ENCODE measurements around the gene SAMD8. TPM values are rescaled to one million over a fixed set of nuclear protein-coding genes. Genes with fewer than 3 reads are reported as not detected.

The SAMD8 gene
- total and polyA plus RNA-seq, 2 experiments from 2014 or later: 10.7 to 29.2 TPM

- Histone ChIP-seq H3K79me2 (peaks cover 67% of the 10 kb centered on the region), H3K4me1 (ENCODE audit: insufficient read depth) (peaks cover 21% of the 10 kb centered on the region), H3K27me3 (no peaks in the 10 kb centered on the region), H3K4me3 (no peak overlapping the region), H3K27ac (no peak overlapping the region), H3K4me2 (no peak overlapping the region), H2AFZ (no peak overlapping the region), H4K20me1 (ENCODE audit: insufficient read depth, poor library complexity, severe bottlenecking) (peaks cover 6% of the 10 kb centered on the region), H3K36me3 (replicated peaks; ENCODE audit: insufficient read depth, low read depth) (no peaks in the 10 kb centered on the region), H3K9me3 (ENCODE audit: low read depth) (no peaks in the 10 kb centered on the region), H3K9me2 (replicated peaks; ENCODE audit: insufficient read depth) (no peaks in the 10 kb centered on the region)
- TF ChIP-seq, protein P1, sequence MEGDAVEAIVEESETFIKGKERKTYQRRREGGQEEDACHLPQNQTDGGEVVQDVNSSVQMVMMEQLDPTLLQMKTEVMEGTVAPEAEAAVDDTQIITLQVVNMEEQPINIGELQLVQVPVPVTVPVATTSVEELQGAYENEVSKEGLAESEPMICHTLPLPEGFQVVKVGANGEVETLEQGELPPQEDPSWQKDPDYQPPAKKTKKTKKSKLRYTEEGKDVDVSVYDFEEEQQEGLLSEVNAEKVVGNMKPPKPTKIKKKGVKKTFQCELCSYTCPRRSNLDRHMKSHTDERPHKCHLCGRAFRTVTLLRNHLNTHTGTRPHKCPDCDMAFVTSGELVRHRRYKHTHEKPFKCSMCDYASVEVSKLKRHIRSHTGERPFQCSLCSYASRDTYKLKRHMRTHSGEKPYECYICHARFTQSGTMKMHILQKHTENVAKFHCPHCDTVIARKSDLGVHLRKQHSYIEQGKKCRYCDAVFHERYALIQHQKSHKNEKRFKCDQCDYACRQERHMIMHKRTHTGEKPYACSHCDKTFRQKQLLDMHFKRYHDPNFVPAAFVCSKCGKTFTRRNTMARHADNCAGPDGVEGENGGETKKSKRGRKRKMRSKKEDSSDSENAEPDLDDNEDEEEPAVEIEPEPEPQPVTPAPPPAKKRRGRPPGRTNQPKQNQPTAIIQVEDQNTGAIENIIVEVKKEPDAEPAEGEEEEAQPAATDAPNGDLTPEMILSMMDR (IDR thresholded peaks at IDR 0.05; ENCODE audit: poor library complexity): no peak
- TF ChIP-seq EZH2phosphoT487 (IDR thresholded peaks at IDR 0.05; ENCODE audit: low read depth, severe bottlenecking, unreplicated experiment): no peak
- TF ChIP-seq EZH2 (IDR thresholded peaks at IDR 0.05; ENCODE audit: borderline replicate concordance): no peak
- no peak for DNase-seq (ENCODE audit: low spot score)
- WGBS (ENCODE audit: low lambda C conversion rate, missing lambda C conversion rate): 93% methylated on average over 4 of the region's 4 CpGs
Observed at GRCh38 chr10:75140246-75140645, 28.8 kb downstream of the SAMD8 start.

GRCh38 chr10:75143353-75143752 is 31.9 kb downstream of the SAMD8 start:
- TF ChIP-seq, protein P1 (IDR thresholded peaks at IDR 0.05; ENCODE audit: poor library complexity): no peak
- TF ChIP-seq EZH2 (IDR thresholded peaks at IDR 0.05; ENCODE audit: borderline replicate concordance): no peak
- no peak for TF ChIP-seq EZH2phosphoT487 (IDR thresholded peaks at IDR 0.05; ENCODE audit: low read depth, severe bottlenecking, unreplicated experiment)
- Histone ChIP-seq H3K27me3 (no peaks in the 10 kb centered on the region), H3K9me3 (ENCODE audit: low read depth) (no peaks in the 10 kb centered on the region), H4K20me1 (ENCODE audit: insufficient read depth, poor library complexity, severe bottlenecking) (peaks cover 17% of the 10 kb centered on the region), H2AFZ (no peak overlapping the region), H3K9me2 (replicated peaks; ENCODE audit: insufficient read depth) (no peaks in the 10 kb centered on the region), H3K36me3 (replicated peaks; ENCODE audit: insufficient read depth, low read depth) (no peaks in the 10 kb centered on the region), H3K4me2 (no peak overlapping the region), H3K4me1 (ENCODE audit: insufficient read depth) (peaks cover 4% of the 10 kb centered on the region), H3K4me3 (no peak overlapping the region), H3K27ac (no peak overlapping the region), H3K79me2 (peaks cover 84% of the 10 kb centered on the region)
- no peak for DNase-seq (ENCODE audit: low spot score)
- WGBS (ENCODE audit: low lambda C conversion rate, missing lambda C conversion rate): 50% methylated on average over 1 of the region's 1 CpG

DNA sequence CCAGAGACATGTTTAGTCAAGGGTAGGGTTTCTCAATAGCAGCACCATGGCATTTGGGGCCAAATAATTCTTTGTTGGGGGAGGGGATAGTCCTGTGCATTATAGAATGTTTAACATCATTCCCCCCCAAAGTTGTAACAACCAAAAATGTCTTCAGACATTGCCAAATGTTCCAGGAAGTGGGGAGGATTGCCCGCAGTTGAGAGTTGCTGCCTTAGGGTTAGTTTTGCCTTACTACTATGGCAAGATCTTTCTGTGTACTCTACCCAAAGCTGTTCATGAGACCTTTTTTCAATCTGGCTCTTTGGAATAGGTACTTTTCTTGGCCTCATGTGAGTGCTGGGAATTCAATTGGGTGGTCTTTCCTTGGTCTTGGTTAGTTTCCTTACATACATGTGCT is 34.1 kb downstream of the SAMD8 start:
- DNase-seq (ENCODE audit: low spot score): no peak
- TF ChIP-seq, protein P1 (IDR thresholded peaks at IDR 0.05; ENCODE audit: poor library complexity): no peak
- TF ChIP-seq EZH2 (IDR thresholded peaks at IDR 0.05; ENCODE audit: borderline replicate concordance) (no peak), EZH2phosphoT487 (IDR thresholded peaks at IDR 0.05; ENCODE audit: low read depth, severe bottlenecking, unreplicated experiment) (no peak)
- Histone ChIP-seq H3K9me3 (ENCODE audit: low read depth) (no peaks in the 10 kb centered on the region), H3K36me3 (replicated peaks; ENCODE audit: insufficient read depth, low read depth) (no peaks in the 10 kb centered on the region), H2AFZ (no peak overlapping the region), H3K4me2 (no peak overlapping the region), H4K20me1 (ENCODE audit: insufficient read depth, poor library complexity, severe bottlenecking) (peaks cover 20% of the 10 kb centered on the region), H3K9me2 (replicated peaks; ENCODE audit: insufficient read depth) (no peaks in the 10 kb centered on the region), H3K79me2 (peaks cover 90% of the 10 kb centered on the region), H3K4me3 (no peak overlapping the region), H3K27me3 (no peaks in the 10 kb centered on the region), H3K27ac (no peak overlapping the region), H3K4me1 (ENCODE audit: insufficient read depth) (no peaks in the 10 kb centered on the region)
- WGBS (ENCODE audit: low lambda C conversion rate, missing lambda C conversion rate): 100% methylated on average over 1 of the region's 1 CpG

DNA sequence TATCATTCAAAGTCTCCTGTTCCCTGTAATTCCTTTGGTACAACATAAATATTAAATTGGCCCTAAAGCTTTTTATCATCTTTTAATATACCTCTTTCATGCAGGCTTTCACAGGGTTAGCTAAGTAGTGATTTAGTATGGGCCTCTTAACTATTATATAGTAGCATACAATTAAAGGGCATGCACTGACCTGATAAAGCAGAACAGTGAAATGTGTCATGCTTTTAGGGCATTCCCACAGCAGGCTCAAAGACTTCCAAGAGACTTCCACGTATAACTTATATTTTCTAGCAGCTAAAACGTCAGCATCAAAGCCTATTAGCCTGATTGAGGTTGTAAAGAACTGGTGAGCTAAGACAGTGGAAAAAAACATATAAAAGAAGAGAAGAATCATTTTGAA is 35.3 kb downstream of the SAMD8 start:
- Histone ChIP-seq H3K9me3 (ENCODE audit: low read depth) (no peaks in the 10 kb centered on the region), H3K4me1 (ENCODE audit: insufficient read depth) (no peaks in the 10 kb centered on the region), H3K79me2 (peaks cover 91% of the 10 kb centered on the region), H3K4me3 (no peak overlapping the region), H3K9me2 (replicated peaks; ENCODE audit: insufficient read depth) (no peaks in the 10 kb centered on the region), H3K4me2 (no peak overlapping the region), H3K36me3 (replicated peaks; ENCODE audit: insufficient read depth, low read depth) (no peaks in the 10 kb centered on the region), H2AFZ (no peak overlapping the region), H4K20me1 (ENCODE audit: insufficient read depth, poor library complexity, severe bottlenecking) (peaks cover 20% of the 10 kb centered on the region), H3K27ac (no peak overlapping the region), H3K27me3 (no peaks in the 10 kb centered on the region)
- TF ChIP-seq, protein P1 (IDR thresholded peaks at IDR 0.05; ENCODE audit: poor library complexity): no peak
- no peak for TF ChIP-seq EZH2 (IDR thresholded peaks at IDR 0.05; ENCODE audit: borderline replicate concordance)
- TF ChIP-seq EZH2phosphoT487 (IDR thresholded peaks at IDR 0.05; ENCODE audit: low read depth, severe bottlenecking, unreplicated experiment): no peak
- DNase-seq (ENCODE audit: low spot score): no peak
- WGBS (ENCODE audit: low lambda C conversion rate, missing lambda C conversion rate): 86% methylated on average over 2 of the region's 2 CpGs
